HepG2 (cell line): ENCODE data around the gene CHMP6. TPM values are rescaled to one million over a fixed set of nuclear protein-coding genes. Genes with fewer than 3 reads are reported as not detected.

Experiments used
- CBX5 ChIP-seq: sonication (generic); formaldehyde crosslinking; IDR thresholded peaks from 2 replicates; pipeline ENCODE4 v1.4.0; 2020; ENCODE audit warnings: missing genetic modification reagents, borderline replicate concordance
- EED ChIP-seq: sonication (generic); formaldehyde crosslinking; IDR thresholded peaks from 2 replicates; pipeline ENCODE4 v1.5.0; 2020; ENCODE audit warnings: mild to moderate bottlenecking, missing genetic modification reagents
- ERF ChIP-seq: IDR thresholded peaks from 2 replicates; pipeline ENCODE4 v1.6.1; 2018; ENCODE audit warnings: missing biosample characterization, missing genetic modification reagents
- ETV5 ChIP-seq: IDR thresholded peaks from 2 replicates; pipeline ENCODE4 v1.6.1; 2018; ENCODE audit warnings: missing biosample characterization, missing genetic modification reagents, inconsistent platforms, borderline replicate concordance
- HMG20A ChIP-seq: IDR thresholded peaks from 2 replicates; pipeline ENCODE4 v1.6.1; 2016; ENCODE audit warnings: borderline replicate concordance
- HNRNPLL ChIP-seq: fragments of 200-400 bp; formaldehyde crosslinking; IDR thresholded peaks from 2 replicates; pipeline ENCODE4 v1.6.1; 2017; ENCODE audit warnings: mild to moderate bottlenecking, low read depth, low read length; ENCODE audit not compliant: poor library complexity, severe bottlenecking
- HNRNPUL1 ChIP-seq: fragments of 200-400 bp; formaldehyde crosslinking; IDR thresholded peaks from 2 replicates; pipeline ENCODE4 v1.6.1; 2017; ENCODE audit warnings: low read depth, mild to moderate bottlenecking, low read length, moderate library complexity
- JDP2 ChIP-seq: sonication (generic); formaldehyde crosslinking; IDR thresholded peaks from 2 replicates; pipeline ENCODE4 v1.8.1; 2022; ENCODE audit warnings: missing genetic modification reagents, borderline replicate concordance
- PHF20 ChIP-seq: sonication (generic); formaldehyde crosslinking; IDR thresholded peaks from 2 replicates; pipeline ENCODE4 v1.5.0; 2020; ENCODE audit warnings: mild to moderate bottlenecking, missing genetic modification reagents
- SCMH1 ChIP-seq: sonication (generic); formaldehyde crosslinking; IDR thresholded peaks from 2 replicates; pipeline ENCODE4 v1.9.0; 2021; ENCODE audit warnings: missing genetic modification reagents, mild to moderate bottlenecking, borderline replicate concordance
- TSC22D2 ChIP-seq: sonication (generic); formaldehyde crosslinking; IDR thresholded peaks from 2 replicates; pipeline ENCODE4 v1.5.1; 2020; ENCODE audit warnings: missing genetic modification reagents, mild to moderate bottlenecking, borderline replicate concordance
- YEATS4 ChIP-seq: sonication (generic); formaldehyde crosslinking; IDR thresholded peaks from 2 replicates; pipeline ENCODE4 v1.4.0; 2020; ENCODE audit warnings: missing genetic modification reagents, borderline replicate concordance
- ZNF281 ChIP-seq: sonication (generic); formaldehyde crosslinking; IDR thresholded peaks from 2 replicates; pipeline ENCODE4 v1.4.0; 2020; ENCODE audit warnings: missing genetic modification reagents, borderline replicate concordance
- ZNF317 ChIP-seq: sonication (generic); formaldehyde crosslinking; IDR thresholded peaks from 2 replicates; pipeline ENCODE4 v1.5.0; 2020; ENCODE audit warnings: mild to moderate bottlenecking, missing genetic modification reagents
- ZNF354B ChIP-seq: sonication (generic); formaldehyde crosslinking; IDR thresholded peaks from 2 replicates; pipeline ENCODE4 v1.8.0; 2022; ENCODE audit warnings: mild to moderate bottlenecking, missing genetic modification reagents
- ZNF383 ChIP-seq: sonication (generic); formaldehyde crosslinking; IDR thresholded peaks from 2 replicates; pipeline ENCODE4 v1.4.0; 2020; ENCODE audit warnings: missing genetic modification reagents, mild to moderate bottlenecking, borderline replicate concordance
- ZNF543 ChIP-seq: sonication (generic); formaldehyde crosslinking; IDR thresholded peaks from 2 replicates; pipeline ENCODE4 v1.4.0; 2020; ENCODE audit warnings: mild to moderate bottlenecking, missing genetic modification reagents
- ZNF562 ChIP-seq: sonication (generic); formaldehyde crosslinking; IDR thresholded peaks from 2 replicates; pipeline ENCODE4 v1.8.0; 2022; ENCODE audit warnings: missing genetic modification reagents, borderline replicate concordance
- ZNF577 ChIP-seq: sonication (generic); formaldehyde crosslinking; IDR thresholded peaks from 2 replicates; pipeline ENCODE4 v1.4.0; 2020; ENCODE audit warnings: mild to moderate bottlenecking, low read depth, missing genetic modification reagents, borderline replicate concordance
- ZNF652 ChIP-seq: IDR thresholded peaks from 2 replicates; pipeline ENCODE4 v1.6.1; 2016; ENCODE audit warnings: low read depth, borderline replicate concordance
- ZNF772 ChIP-seq: sonication (generic); formaldehyde crosslinking; IDR thresholded peaks from 2 replicates; pipeline ENCODE4 v1.5.0; 2020; ENCODE audit warnings: mild to moderate bottlenecking, missing genetic modification reagents
- ZNF776 ChIP-seq: sonication (generic); formaldehyde crosslinking; IDR thresholded peaks from 2 replicates; pipeline ENCODE4 v1.4.0; 2020; ENCODE audit warnings: mild to moderate bottlenecking, missing genetic modification reagents
- polyA plus RNA-seq, 8 experiments: library from polyadenylated mRNA; depleted of rRNA in 3 of 8; stranded (reverse) in 7 of 8; unstranded in 1 of 8; fragments of >200 nt; fragmentation: Illumina TruSeq in 4 of 8; extraction: Trizol in 4 of 8; gene quantifications; 2 replicates each; pipeline versions ENCODE4 v1.2.1 to v1.2.3, GENCODE V29; 2011 to 2016; ENCODE audit warnings: low read depth in 4 of 8, missing spikeins in 1 of 8, mixed read lengths in 1 of 8; ENCODE audit not compliant: insufficient read depth in 1 of 8
- total RNA-seq, 5 experiments: library from RNA; depleted of rRNA; stranded (reverse); fragments of >200 nt; fragmentation: Illumina TruSeq; extraction: Trizol; gene quantifications; 2 replicates each; pipeline ENCODE4 v1.2.3, GENCODE V29; 2016; ENCODE audit warnings: low read depth in 1 of 5

Gene CHMP6
- total and polyA plus RNA-seq, 2 of the 13 experiments (the other 11 are each of a cell fraction or from before 2014, with no cell fraction given) = 11.1 to 24.2 TPM

- TF ChIP-seq YEATS4 (no peak), EED (CRISPR knock-in tag) (no peak), HMG20A (CRISPR knock-in tag) (no peak), ZNF281 (no peak), HNRNPLL (no peak), ETV5 (CRISPR knock-in tag) (no peak), ZNF562 (no peak), ZNF543 (CRISPR knock-in tag) (0 out of 2 replicates have a peak, but pooled peaks have one; percentile 7), ZNF354B (CRISPR knock-in tag) (no peak), ZNF577 (CRISPR knock-in tag) (no peak), ZNF383 (CRISPR knock-in tag) (no peak), ERF (CRISPR knock-in tag) (0 out of 2 replicates have a peak, but pooled peaks have one; percentile 10), ZNF317 (CRISPR knock-in tag) (no peak), HNRNPUL1 (no peak), SCMH1 (no peak), ZNF776 (CRISPR knock-in tag) (no peak), JDP2 (CRISPR knock-in tag) (no peak), CBX5 (CRISPR knock-in tag) (no peak), TSC22D2 (CRISPR knock-in tag) (no peak), ZNF652 (CRISPR knock-in tag) (no peak), PHF20 (no peak), ZNF772 (no peak)
These were observed 9.2 kb downstream of the CHMP6 start (continued) for GRCh38 chr17:81000631-81001357.
